HFF-Myc (cell line): ENCODE measurements around the gene SLC11A2.

Experiments used
- DNase-seq: peaks from one replicate; pipeline ENCODE4 v3.0.0-alpha.2; 2011; ENCODE audit warnings: low read depth; ENCODE audit errors: extremely low read depth
- H3K4me3 ChIP-seq: replicated peaks from 2 replicates; pipeline ENCODE4 v1.5.1; 2011; ENCODE audit warnings: low read depth, mild to moderate bottlenecking, control low read depth, low read length
- CTCF ChIP-seq: IDR thresholded peaks from 2 replicates; pipeline ENCODE4 v1.5.1; 2012; ENCODE audit warnings: mild to moderate bottlenecking, low read depth, low read length, control low read depth; ENCODE audit errors: missing control alignments

SLC11A2 gene

GRCh38 chr12:51009056-51009440, 17.1 kb downstream of the SLC11A2 start:
- no peak for DNase-seq
- no peak for TF ChIP-seq CTCF
- H3K4me3 ChIP-seq: no peak overlapping the region

GRCh38 chr12:51008329-51009055, 17.7 kb downstream of the SLC11A2 start:
- TF ChIP-seq CTCF: no peak
- H3K4me3 ChIP-seq: no peak overlapping the region
- no peak for DNase-seq

- no peak for DNase-seq
- TF ChIP-seq CTCF: no peak
Observed at GRCh38 chr12:51005671-51006070, 20.5 kb downstream of the SLC11A2 start.

GRCh38 chr12:51005030-51005429, 21.2 kb downstream of the SLC11A2 start:
- TF ChIP-seq CTCF: no peak
- no peak overlapping the region for H3K4me3 ChIP-seq
- no peak for DNase-seq

More at GRCh38 chr12:51005671-51006070, 20.5 kb downstream of the SLC11A2 start:
- no peak overlapping the region for H3K4me3 ChIP-seq

GRCh38 chr12:51004504-51004903, 21.7 kb downstream of the SLC11A2 start:
- no peak for TF ChIP-seq CTCF
- no peak for DNase-seq
- no peak overlapping the region for H3K4me3 ChIP-seq

GRCh38 chr12:51001799-51002198, 24.4 kb downstream of the SLC11A2 start:
- TF ChIP-seq CTCF: no peak
- no peak for DNase-seq
- H3K4me3 ChIP-seq: no peak overlapping the region

- TF ChIP-seq CTCF: no peak
- H3K4me3 ChIP-seq: no peak overlapping the region
- DNase-seq: no peak
Observed at GRCh38 chr12:51000245-51000644, 25.9 kb downstream of the SLC11A2 start.
